ENCODE results near the gene ACSL1.
"Not testable (repeated sequence)": the region's sequence is repeated elsewhere in the genome, so short reads cannot be mapped to it uniquely, and the experiment has no call there.

The ACSL1 gene

DNA sequence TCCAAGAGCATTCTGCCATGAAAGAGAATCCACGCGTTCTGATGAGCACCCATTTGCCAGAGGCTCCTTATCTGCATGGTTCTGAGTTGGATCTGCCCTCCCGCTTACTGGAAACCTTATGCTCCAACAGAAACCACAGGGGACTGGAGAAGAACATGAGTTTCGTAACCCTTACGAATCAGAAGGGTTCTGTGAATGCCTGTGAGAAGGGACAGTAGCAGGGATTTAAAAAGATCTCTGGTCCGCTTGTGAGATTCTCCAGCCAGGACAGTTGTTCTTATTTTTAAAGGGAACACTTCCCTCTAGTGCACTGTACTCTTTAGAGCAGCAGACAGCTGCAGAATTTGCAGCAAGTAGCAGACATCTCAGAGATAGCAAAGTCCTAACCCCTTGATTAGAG, 69.4 kb downstream of the ACSL1 start:
- DNase-seq (ENCODE audit: low spot score): no peak

DNA sequence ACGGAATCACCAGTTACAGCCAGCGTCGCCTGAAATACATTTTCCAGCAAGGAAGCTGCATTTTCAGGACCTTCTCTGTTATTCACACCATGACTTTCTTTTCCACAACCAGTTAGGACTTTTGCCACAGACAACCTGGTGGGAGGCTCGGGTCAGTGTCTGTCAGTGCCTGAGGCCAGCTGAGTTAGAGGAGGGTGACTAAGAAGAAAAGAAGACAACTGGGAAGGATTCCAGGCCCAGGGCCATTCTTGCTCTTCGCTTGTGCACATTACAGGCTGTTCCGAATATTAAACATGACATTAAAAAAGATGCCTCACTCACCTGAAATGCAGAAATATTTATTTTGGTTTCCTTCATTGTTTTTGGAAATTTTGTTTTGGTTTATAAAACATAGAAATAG, 70.5 kb downstream of the ACSL1 start:
- DNase-seq (ENCODE audit: low spot score) (no peak), FAIRE-seq (no peak)

More for the DNA sequence above, 69.4 kb downstream of the ACSL1 start:
- no peak for FAIRE-seq

DNA sequence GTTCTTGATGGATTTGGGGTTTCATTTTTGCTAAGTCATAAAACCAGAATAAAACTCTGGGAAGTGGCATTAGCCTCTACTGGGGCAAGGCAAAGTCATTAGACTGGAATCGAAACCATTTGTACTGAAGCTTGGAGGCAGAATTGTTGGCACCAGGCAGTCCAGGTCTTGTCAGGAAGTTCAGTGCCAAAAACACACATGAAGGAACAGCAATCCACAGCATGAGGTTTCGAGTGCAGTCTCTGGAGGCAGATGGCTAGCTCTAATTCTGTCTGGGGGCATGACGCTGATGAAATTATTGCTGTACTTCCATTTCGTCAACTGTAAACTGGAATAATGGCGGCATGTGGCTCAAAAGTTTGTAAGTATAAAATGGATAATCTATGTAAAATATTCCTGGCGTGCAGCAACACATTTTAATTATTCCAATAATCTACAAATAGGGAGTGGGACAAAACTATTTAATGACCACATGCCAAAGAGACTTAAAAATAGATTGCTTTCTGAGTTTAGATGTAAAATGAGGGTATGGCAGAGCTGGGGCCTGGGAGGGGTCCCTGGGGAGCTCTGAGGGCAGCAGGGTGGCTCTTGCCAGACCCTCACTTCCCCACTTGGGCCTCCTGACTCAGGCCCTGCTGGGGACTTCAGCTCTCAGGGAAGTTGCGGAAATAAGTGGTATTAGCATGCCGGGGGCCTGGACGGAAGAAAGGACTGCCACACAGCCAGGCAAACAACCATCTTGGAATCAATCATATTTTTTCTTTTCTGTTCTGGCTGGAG, 73.1 kb downstream of the ACSL1 start:
- FAIRE-seq: no peak
- no peak for DNase-seq (ENCODE audit: low spot score)

DNA sequence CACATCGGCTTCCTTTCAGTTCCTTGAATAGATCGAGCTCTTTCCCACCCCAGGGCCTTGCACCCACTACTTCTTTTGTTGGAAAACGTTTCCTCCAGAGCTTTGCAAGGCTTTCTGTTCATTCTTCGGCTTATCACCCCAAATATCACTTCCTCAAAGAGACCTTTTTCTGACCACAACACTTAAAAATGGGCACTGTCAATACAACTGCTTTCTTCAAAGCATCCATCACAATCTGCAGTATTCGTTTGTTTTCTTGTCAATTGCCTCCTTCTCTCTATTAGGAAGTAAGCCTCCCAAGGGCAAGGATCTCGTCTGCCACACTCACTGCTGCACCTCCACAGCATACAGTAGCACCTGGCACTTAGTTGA, 74.2 kb downstream of the ACSL1 start:
- no peak for FAIRE-seq

DNA sequence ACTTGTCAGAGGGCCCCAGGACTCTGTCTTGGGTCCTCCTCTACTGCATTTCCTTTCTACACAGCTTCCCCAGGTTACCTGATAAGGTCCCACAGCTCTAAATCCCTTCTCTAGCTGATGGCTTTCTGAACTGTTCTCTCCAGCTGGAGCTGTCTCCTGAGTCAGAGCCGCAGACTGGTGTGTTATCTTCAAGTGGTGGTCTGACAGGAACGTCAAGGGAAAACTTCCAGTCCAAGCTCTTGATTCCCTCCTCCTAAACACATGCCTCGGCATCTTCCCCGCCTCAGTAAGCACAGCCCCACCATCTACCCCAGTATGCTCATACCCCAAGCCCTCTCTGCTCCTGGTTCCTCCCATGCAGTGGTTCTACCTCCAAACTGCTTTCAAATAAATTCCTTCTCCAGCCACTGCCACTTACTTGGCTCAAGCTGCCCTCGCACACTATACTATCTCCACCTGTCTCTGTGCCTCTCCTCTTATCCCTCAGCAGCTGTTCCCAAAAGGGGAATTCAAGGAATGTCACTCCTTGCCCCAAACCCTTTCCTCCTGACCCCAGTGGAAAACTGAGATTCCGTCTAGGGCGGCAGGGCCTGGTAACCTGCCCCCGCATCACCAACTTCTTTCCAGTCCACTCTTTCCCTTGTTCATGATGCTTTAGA, 74.7 kb downstream of the ACSL1 start:
- DNase-seq (ENCODE audit: low spot score) (no peak), FAIRE-seq (no peak)

More for the DNA sequence above, 74.2 kb downstream of the ACSL1 start:
- no peak for DNase-seq (ENCODE audit: low spot score)

- no peak for FAIRE-seq
- no peak for DNase-seq (ENCODE audit: low spot score)
Observed at GRCh38 chr4:184748251-184748652, 77.5 kb downstream of the ACSL1 start.

GRCh38 chr4:184747034-184747830, 78.5 kb downstream of the ACSL1 start:
- no peak for DNase-seq (ENCODE audit: low spot score)
- FAIRE-seq: no peak

GRCh38 chr4:184745831-184746795, 79.7 kb downstream of the ACSL1 start:
- no peak for FAIRE-seq
- DNase-seq (ENCODE audit: low spot score): peak; percentile 62

- FAIRE-seq: no peak
Observed at GRCh38 chr4:184744236-184744635, 81.5 kb downstream of the ACSL1 start.

GRCh38 chr4:184743650-184744049, 82.1 kb downstream of the ACSL1 start:
- no peak for DNase-seq (ENCODE audit: low spot score)

More at GRCh38 chr4:184744236-184744635, 81.5 kb downstream of the ACSL1 start:
- DNase-seq (ENCODE audit: low spot score): no peak

GRCh38 chr4:184741651-184742050, 84.1 kb downstream of the ACSL1 start:
- not testable (repeated sequence) for DNase-seq (ENCODE audit: low spot score); FAIRE-seq

More at GRCh38 chr4:184743650-184744049, 82.1 kb downstream of the ACSL1 start:
- FAIRE-seq: no peak

- FAIRE-seq (no peak), DNase-seq (ENCODE audit: low spot score) (no peak)
Observed at GRCh38 chr4:184740980-184741391, 84.8 kb downstream of the ACSL1 start.

GRCh38 chr4:184739575-184739974, 86.2 kb downstream of the ACSL1 start:
- DNase-seq (ENCODE audit: low spot score); FAIRE-seq: not testable (repeated sequence)

DNA sequence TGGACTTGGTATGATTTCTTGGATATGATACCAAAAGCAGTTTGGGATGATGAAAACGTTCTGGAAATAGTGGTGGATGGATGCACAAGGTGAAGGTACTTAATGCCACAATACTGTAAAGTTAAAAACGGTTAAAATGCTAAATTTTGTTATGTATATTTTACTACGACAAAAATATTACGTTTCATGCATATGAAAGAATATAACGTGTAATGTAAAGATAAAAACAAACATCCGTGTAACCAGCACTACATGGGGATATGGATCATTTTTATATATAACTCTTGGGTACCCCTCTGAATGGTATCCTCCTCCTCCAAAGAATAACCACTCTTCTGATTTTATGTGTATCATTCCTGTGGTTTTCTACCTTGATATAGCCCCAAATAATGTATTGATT, 91.0 kb downstream of the ACSL1 start:
- no peak for DNase-seq (ENCODE audit: low spot score)
- no peak for FAIRE-seq

DNA sequence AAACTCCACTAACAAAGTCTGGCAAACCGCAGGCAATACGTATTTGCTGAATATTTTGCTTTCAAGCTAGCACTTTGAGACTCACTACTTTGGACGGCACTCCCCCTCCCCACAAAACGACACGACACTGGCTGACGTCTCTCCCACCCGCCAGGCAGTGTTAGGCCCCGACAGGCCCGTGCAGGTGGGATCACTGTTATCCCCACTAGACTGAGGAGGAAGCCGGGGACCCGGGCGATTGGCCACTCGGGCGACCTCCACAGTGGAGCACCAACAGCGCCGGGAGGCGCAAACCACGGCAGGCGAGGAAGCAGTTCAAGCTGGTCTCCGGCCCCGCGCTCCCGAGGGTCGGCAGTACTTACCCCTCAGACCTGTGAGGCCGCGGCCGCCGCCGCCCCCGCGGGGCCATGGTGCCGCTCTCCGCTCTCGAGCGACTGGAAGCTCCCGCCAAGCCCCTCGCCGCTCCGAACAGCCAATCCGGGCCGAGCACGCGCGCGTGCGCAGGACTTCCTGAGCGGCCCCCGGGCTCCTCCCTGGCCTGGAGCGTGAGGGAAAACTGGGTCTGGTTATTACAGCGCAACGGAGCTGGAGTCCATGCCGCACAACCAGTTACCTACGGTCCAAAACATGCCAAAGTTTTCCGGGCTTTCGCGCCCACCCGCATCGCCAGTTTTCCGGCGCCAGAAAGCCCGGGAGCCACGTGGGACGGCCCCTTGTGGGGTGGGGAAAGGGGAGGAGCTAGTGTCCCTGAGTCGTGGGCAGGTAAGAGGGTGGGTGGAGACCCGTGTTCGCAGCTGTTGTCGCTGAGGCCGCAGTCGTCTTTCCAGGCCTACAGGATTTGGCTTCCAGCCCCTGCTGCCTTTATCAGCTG, 91.9 kb downstream of the ACSL1 start, which contains the start of gene CENPU:
TSS of gene CENPU (minus strand) at position 443 of the 871 bp plus-strand sequence. CDS start at position 409, 34 bp downstream.
- DNase-seq (ENCODE audit: low spot score) (peak; percentile 98), FAIRE-seq (no peak)

- FAIRE-seq: no peak
- no peak for DNase-seq (ENCODE audit: low spot score)
Observed at GRCh38 chr4:184732126-184732525, 93.6 kb downstream of the ACSL1 start.

- FAIRE-seq (no peak), DNase-seq (ENCODE audit: low spot score) (no peak)
Observed at GRCh38 chr4:184731056-184731455, 94.7 kb downstream of the ACSL1 start.

DNA sequence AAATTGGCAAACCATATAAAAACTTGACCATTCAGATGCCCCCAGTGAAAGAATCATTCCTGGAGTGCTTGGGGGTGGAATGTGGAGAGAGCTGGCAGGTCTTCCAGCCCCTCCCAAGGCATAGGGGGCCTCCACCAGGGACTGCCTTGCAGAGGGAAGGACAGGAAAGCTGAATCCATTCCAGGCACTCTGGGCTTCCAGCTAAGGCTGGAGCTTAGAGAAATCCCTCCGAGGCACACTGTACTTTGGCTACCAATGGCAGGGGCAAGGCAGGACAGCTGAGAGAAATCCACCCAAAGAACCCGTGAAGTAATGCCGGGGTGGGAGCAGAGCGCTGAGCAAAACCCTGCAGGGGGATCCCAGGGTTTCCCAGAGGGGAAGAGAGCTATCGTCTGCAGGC, 95.8 kb downstream of the ACSL1 start:
- DNase-seq (ENCODE audit: low spot score) (no peak), FAIRE-seq (no peak)

- no peak for DNase-seq (ENCODE audit: low spot score)
- FAIRE-seq: no peak
Observed at GRCh38 chr4:184728858-184729257, 96.9 kb downstream of the ACSL1 start.

- DNase-seq (ENCODE audit: low spot score): no peak
- FAIRE-seq: no peak
Observed at GRCh38 chr4:184727430-184727829, 98.3 kb downstream of the ACSL1 start.
